NCI-H446 (cell line): Measurements from ENCODE around the gene CDC6.

ENCODE experiments used
- DNase-seq, 2 experiments: peaks; one replicate each; lab custom pipeline; 2025; lab: John Stamatoyannopoulos, UW

CDC6 gene

DNA sequence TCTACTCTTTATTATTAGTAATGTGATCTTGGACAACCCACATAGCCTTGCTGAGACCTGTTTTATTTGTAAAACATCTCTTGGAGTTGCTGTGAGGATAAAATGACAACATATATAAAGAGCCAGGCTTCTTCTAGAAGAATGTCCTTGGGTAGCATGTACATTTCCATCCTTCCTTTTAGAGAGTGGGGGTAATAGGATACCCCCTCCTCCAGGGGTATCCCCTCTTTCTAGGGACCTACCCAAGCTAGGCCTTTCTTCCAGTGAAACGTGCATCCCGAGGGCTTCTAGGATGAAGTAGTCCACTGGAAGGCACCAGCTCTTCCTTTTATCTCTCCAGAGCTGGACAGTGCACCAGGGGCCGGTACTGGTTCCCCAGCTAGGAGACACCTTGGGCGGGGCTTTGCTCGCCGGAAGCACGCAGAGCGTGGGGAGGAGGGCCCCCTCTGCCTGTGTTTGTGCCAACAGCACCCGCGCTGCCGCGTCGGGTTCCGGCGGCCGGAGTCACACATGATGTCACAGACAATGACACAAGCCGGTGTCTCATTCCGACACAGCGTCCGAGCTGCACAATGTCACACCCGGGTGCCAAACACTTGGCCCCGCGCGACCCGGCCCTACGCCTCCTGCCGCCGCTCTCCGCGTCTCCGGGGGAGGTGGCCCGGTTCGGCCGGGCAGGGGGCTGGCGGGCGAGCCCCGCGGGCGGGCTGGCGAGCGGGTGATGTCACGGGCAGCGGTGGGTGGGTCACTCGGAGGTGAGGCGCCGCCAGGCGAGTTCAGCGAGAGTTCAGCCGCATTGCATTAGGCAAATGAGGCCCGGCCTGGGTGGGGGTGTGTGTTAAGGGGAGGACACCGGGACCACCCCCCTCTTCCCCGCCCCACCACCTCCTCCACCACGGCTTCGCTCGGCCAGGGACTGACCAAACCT, 53.5 kb downstream of the CDC6 start:
- DNase-seq, result no peak

- DNase-seq, result no peak
Measured at GRCh38 chr17:40341808-40342503, 54.3 kb downstream of the CDC6 start.

DNA sequence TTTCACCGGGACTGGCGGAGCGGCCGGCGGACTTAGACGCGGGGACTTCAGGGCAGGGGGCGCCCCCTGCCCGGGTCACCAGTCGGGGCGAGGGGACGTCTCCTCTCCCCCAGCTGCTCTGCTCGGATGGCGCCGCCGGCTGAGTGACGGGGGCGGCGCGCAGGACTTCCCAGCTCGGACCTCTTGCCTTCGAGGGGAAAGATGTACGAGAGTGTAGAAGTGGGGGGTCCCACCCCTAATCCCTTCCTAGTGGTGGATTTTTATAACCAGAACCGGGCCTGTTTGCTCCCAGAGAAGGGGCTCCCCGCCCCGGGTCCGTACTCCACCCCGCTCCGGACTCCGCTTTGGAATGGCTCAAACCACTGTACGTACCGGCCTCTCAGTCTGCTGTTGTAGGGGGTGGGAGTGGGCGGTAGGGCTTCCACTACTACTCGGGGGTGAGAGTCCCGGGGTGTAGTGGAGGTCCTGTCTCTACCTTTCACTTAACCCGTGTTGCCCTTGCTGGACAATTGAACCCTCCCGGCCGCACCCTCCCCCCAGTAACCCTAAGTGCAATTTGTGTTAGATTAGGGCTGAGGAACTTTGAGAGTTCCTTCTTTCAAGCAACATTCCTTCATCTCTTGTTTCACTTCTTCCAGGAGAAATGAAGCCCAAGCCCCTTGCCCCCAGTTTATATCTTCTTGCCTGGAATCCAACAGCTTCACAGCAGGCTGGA, 55.0 kb downstream of the CDC6 start:
- DNase-seq, result no peak

DNA sequence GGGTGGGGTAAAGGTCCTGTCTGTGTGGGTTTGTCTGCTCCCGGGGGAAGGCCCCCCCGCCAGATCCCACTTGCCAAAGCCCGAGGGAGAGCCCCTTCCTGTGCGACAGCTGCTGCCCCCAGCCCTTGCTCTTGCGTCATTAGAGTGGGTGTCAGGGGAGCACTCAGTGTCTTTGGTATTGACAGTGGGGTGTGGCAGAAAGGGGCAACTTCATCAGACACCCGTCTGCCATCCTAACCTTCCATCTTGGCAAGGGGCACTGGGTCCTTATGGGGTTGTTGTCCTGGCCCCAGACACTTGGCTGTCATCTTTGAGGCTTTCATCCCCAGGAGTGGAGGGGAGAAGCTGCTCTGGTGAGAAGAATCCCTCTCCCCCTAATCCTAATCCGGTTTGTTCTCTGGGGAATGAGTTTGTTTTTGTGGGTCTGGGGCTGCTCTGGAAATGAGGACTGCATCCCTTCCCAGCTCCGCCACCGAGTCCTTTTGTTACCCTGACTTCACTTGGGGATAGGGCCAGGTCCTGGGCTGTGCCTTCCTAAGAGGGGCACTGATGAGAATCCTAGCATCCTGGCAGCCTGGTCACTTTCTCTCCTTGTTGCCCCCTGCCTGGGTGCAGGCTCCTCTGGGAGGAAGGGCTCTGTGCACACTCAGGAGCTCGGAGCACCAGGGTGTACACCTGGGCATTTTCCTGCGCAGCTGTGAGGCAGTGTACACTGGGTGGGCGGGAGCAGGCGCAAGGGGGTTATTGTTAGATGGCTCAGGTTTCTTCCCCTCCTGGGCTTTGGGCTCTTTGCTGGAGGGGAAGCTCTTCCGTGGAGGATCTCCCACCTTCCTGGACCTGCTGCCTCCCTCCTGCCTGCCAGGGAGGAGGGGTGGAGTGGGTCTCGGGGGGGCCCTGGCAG, 55.8 kb downstream of the CDC6 start:
- DNase-seq, result no peak

- DNase-seq, result no peak
Measured at GRCh38 chr17:40344421-40345160, 56.9 kb downstream of the CDC6 start.

DNA sequence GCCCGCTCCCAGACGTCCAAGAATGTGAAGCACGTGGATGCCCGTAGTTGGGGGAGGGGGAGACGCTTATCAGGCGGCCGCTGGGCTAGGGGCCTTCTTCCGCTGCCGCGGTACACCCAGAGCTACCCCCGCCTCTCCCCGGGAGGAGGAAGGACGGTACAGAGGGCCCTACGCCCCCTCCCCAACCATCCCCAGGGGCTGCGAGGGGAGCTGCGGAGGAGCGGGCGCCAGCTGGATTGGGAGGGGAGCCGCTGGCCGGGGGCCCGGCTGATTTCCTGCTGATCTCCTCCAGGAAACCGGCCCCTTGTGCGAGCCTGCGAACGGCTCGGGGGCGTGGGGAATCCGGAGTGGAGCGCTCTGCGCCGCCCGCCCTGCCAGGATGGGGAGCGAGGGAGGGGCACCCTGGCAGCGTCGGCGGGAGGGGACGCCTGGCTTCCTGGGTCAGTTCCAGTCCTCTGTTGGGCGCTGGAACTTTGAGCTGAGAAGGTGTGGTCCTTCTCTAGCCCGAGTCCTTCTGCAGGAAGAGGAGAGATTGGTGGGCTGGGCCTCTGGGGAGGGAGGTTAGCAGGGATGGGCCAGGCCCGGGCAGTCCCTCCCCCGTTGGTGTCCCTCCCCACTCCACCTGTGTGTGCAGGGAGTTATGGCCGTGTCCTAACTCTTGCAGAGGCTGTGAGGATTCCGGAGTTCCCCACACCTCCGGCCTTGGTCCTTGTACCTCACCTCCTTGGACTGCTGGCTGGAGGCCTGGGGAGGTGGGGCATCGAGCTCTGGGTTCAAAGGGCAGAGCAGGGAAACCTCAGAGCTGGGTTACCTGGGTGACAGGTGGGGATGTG, 57.7 kb downstream of the CDC6 start:
- DNase-seq, result peak in 1 of 2 experiments; percentile 33

DNA sequence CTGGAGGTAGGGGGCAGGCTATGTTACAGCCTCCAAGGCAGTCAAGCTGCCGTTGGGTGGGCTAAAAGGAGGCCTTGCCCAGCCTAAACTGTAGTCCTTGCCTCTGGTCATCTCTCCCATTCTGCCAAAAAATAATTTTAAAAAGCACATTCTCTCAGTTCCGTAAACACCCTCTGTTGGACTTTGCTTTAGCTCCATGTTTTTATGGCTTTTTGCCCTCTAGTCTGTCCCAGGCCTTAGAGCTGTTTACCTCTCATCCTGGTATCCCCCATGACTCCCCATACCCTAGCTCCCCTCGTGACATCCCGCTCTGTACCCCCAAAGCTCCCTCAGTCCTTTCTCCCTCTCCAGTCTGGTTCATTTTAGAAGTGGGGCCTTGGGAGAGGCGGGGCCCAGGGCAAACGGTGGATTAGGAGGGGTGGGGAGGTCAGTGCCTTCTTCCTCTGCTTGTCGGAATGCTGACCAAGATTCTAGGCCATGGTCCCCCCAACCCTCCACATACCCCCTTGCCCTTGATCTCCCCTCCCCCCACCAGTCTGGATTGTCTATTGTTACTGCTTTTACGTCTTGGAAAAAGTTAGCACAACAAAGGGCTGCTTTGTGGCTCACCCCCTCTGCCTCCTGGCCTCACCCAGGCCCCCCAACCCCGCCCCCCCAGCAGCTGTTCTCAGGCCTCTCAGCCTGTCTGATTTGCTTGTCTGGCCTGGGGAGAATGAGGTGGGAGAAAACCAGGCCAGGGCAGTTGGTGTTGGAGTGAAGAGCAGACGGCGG, 58.5 kb downstream of the CDC6 start:
- DNase-seq, result no peak

DNA sequence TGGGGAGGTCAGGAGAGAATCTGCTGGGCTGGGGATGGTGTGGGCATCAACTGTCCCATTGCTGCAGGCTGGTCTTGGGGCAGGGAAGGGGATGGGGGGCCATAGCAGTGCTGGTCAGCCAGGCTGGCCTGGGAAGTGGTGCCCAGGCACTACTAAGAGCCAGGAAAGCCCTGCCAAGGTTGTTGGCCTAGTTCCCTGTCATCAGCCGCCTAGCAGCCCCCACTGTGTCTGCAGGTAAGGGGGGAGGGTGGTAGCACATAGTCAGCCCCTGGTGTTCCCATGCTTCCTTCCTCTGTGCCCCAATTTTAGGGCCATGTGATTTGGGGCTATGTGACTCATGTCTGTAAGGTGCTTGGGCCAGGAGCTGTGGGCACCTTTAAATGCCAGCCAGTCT, 59.1 kb downstream of the CDC6 start:
- no peak for DNase-seq

DNA sequence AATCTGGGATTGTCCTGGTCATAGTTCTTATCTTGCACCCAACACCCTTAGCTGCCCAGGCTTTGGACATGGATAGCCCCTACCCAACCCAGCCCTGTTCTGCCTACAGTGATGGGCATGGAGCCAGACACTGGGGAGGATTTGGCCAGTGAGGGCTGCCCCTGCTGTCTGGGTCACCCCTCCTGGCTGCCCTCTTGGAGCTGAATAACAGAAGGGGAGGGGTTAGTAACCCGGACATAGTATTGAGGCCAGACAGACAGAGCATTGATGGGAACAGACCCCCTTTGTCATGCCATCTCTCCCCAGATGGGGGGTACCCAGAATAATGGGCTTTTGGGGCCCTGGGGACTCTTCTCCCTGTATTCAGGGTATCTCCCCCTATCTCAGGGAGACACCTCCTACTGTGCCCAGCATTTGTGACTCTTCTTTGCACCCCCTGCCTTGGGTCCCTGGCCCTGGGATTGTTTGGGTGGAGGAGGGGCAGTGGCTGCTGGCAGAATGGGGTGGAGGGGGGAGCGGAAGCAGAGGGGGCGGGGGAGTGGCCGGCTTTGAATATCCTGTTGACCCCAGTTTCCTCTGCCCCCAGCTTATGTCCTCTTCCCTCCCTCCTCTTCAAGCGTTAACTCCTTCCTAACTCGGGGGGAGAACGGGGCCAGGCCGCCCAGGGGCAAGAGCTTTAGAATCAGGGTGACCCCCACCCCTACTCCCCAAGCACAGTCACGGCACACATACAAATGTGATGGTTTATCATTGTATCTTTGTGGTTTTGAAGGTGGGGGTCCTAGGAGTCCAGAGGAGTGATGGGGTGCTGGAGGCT, 59.8 kb downstream of the CDC6 start:
- DNase-seq, result no peak

DNA sequence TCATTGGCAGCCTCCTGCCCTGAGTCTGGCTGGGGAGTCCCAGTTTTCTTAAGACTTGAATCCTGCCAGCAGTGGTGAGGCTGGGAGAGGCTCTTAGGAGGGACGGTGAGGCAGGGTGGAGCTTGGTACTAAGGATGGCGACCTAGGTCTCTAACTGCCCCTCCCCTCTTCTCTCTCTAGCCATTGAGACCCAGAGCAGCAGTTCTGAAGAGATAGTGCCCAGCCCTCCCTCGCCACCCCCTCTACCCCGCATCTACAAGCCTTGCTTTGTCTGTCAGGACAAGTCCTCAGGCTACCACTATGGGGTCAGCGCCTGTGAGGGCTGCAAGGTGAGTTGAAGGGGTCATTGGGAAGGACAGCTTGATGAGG, 60.4 kb downstream of the CDC6 start:
- DNase-seq, result no peak

- DNase-seq, result peak; percentile 69 to 81
Measured at GRCh38 chr17:40348562-40349476, 61.1 kb downstream of the CDC6 start.

GRCh38 chr17:40349477-40349894, 61.8 kb downstream of the CDC6 start:
- no peak for DNase-seq

- DNase-seq, result no peak
Measured at GRCh38 chr17:40349895-40350688, 62.4 kb downstream of the CDC6 start.

GRCh38 chr17:40350689-40351358, 63.1 kb downstream of the CDC6 start:
- no peak for DNase-seq

DNA sequence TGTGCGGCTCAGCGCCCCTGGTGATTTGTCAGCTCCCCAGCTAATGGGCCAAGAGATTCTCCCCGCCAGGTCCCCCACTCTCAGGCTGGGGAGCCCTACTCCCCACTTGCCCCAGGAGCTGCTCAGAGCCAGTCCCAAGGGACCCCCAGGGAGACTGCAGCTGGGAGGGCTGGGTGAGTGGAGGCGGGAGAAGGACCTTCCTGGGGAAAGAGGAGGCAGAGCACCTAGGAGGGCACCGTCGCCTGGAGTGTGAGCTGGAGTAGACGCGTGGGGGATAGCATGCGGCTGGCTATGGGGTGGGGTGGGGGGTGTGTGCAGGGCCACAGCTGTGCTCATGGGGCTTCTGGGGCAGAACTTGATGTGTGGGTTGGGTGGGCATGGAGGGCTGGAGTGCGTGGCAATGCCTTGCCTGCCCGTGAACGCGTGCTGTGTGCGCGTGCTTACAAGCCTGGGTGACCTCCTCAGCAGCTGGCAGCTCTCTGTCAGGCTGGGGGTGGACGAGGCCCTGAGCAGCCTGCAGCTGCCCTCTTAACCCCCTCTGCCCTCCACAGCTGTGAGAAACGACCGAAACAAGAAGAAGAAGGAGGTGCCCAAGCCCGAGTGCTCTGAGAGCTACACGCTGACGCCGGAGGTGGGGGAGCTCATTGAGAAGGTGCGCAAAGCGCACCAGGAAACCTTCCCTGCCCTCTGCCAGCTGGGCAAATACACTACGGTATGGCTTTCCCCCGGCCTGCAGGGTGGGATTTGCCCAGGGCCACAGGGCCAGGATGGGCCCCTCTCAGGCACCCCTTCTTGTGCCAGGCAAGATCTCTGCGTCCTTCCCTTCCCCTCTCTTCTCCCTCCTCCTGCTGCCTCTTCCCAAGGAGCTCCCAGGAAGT, 63.9 kb downstream of the CDC6 start:
- no peak for DNase-seq
